ENCODE measurements around the gene RAB11A.

- TF ChIP-seq CTCF (IDR thresholded peaks at IDR 0.05) (no peak), MAX (IDR thresholded peaks at IDR 0.05; ENCODE audit: low read depth) (no peak), FOXM1 (IDR thresholded peaks at IDR 0.05; ENCODE audit: low read depth) (no peak), USF2 (IDR thresholded peaks at IDR 0.05; ENCODE audit: borderline replicate concordance, low read depth, low read length) (no peak)
These were observed 57.6 kb downstream of the RAB11A start for GRCh38 chr15:65926899-65927298.
